ENCODE measurements around the gene TMEM233. TPM values are rescaled to one million over a fixed set of nuclear protein-coding genes. Genes with fewer than 3 reads are reported as not detected.

TMEM233 gene
- total and polyA plus RNA-seq, 2 experiments from 2014 or later = not detected

GRCh38 chr12:119598159-119598558, 4.6 kb downstream of the TMEM233 start:
- DNase-seq (ENCODE audit: low spot score) = no peak
- Histone ChIP-seq H3K79me2 (no peaks in the 10 kb centered on the region), H3K27ac (no peak overlapping the region), H3K4me2 (no peak overlapping the region), H3K9me2 (replicated peaks; ENCODE audit: insufficient read depth) (no peaks in the 10 kb centered on the region), H4K20me1 (ENCODE audit: insufficient read depth, poor library complexity, severe bottlenecking) (no peaks in the 10 kb centered on the region), H3K9me3 (ENCODE audit: low read depth) (no peaks in the 10 kb centered on the region), H3K36me3 (replicated peaks; ENCODE audit: insufficient read depth, low read depth) (no peaks in the 10 kb centered on the region), H3K4me3 (no peak overlapping the region), H2AFZ (no peak overlapping the region), H3K4me1 (ENCODE audit: insufficient read depth) (no peaks in the 10 kb centered on the region), H3K27me3 (peaks cover 64% of the 10 kb centered on the region)
- TF ChIP-seq CTCF (IDR thresholded peaks at IDR 0.05; ENCODE audit: poor library complexity) (no peak), EZH2 (IDR thresholded peaks at IDR 0.05; ENCODE audit: borderline replicate concordance) (no peak), EZH2phosphoT487 (IDR thresholded peaks at IDR 0.05; ENCODE audit: low read depth, severe bottlenecking, unreplicated experiment) (no peak)
- whole genome bisulfite sequencing (ENCODE audit: low lambda C conversion rate, missing lambda C conversion rate) = 47% methylated on average over 1 of the region's 1 CpG

- Histone ChIP-seq H3K9me3 (ENCODE audit: low read depth) (no peaks in the 10 kb centered on the region), H2AFZ (no peak overlapping the region)
- WGBS (ENCODE audit: low lambda C conversion rate, missing lambda C conversion rate) = 66% methylated on average over 7 of the region's 7 CpGs
Measured at GRCh38 chr12:119601877-119602733, 8.5 kb downstream of the TMEM233 start.

GRCh38 chr12:119602734-119603094, 9.1 kb downstream of the TMEM233 start:
- Histone ChIP-seq H3K9me3 (ENCODE audit: low read depth) (no peaks in the 10 kb centered on the region), H3K36me3 (replicated peaks; ENCODE audit: insufficient read depth, low read depth) (no peaks in the 10 kb centered on the region), H4K20me1 (ENCODE audit: insufficient read depth, poor library complexity, severe bottlenecking) (no peaks in the 10 kb centered on the region), H3K27ac (no peak overlapping the region), H2AFZ (no peak overlapping the region), H3K4me2 (no peak overlapping the region), H3K4me3 (no peak overlapping the region), H3K79me2 (no peaks in the 10 kb centered on the region), H3K9me2 (replicated peaks; ENCODE audit: insufficient read depth) (no peaks in the 10 kb centered on the region), H3K4me1 (ENCODE audit: insufficient read depth) (no peaks in the 10 kb centered on the region), H3K27me3 (peaks cover 20% of the 10 kb centered on the region)
- WGBS (ENCODE audit: low lambda C conversion rate, missing lambda C conversion rate) = 30% methylated on average over 4 of the region's 4 CpGs
- no peak for TF ChIP-seq EZH2phosphoT487 (IDR thresholded peaks at IDR 0.05; ENCODE audit: low read depth, severe bottlenecking, unreplicated experiment)
- no peak for TF ChIP-seq CTCF (IDR thresholded peaks at IDR 0.05; ENCODE audit: poor library complexity)
- TF ChIP-seq EZH2 (IDR thresholded peaks at IDR 0.05; ENCODE audit: borderline replicate concordance) = no peak
- no peak for DNase-seq (ENCODE audit: low spot score)

More at GRCh38 chr12:119601877-119602733, 8.5 kb downstream of the TMEM233 start:
- TF ChIP-seq CTCF (IDR thresholded peaks at IDR 0.05; ENCODE audit: poor library complexity) (no peak), EZH2phosphoT487 (IDR thresholded peaks at IDR 0.05; ENCODE audit: low read depth, severe bottlenecking, unreplicated experiment) (no peak), EZH2 (IDR thresholded peaks at IDR 0.05; ENCODE audit: borderline replicate concordance) (no peak)
- no peak overlapping the region for H3K27ac ChIP-seq
- no peak overlapping the region for H3K4me2 ChIP-seq
- H3K4me3 ChIP-seq = no peak overlapping the region
- H3K4me1 ChIP-seq (ENCODE audit: insufficient read depth) = no peaks in the 10 kb centered on the region
- peaks cover 26% of the 10 kb centered on the region for H3K27me3 ChIP-seq
- H3K36me3 ChIP-seq (replicated peaks; ENCODE audit: insufficient read depth, low read depth) = no peaks in the 10 kb centered on the region
- H3K9me2 ChIP-seq (replicated peaks; ENCODE audit: insufficient read depth) = no peaks in the 10 kb centered on the region
- DNase-seq (ENCODE audit: low spot score) = no peak
- no peaks in the 10 kb centered on the region for H3K79me2 ChIP-seq
- no peaks in the 10 kb centered on the region for H4K20me1 ChIP-seq (ENCODE audit: insufficient read depth, poor library complexity, severe bottlenecking)
